Epithelial cell of prostate (primary cell): ENCODE results near the gene SLC12A9.
"Not testable (repeated sequence)": the region's sequence is repeated elsewhere in the genome, so short reads cannot be mapped to it uniquely, and the experiment has no call there.

Experiments
- DNase-seq: peaks from one replicate; pipeline ENCODE4 v3.0.0-alpha.2; 2011; ENCODE audit warnings: low read depth, low spot score
- H3K27ac ChIP-seq: fragments of 450-650 bp; 2 replicates; pipeline ENCODE4 v1.5.1; 2017; ENCODE audit warnings: mild to moderate bottlenecking

SLC12A9 gene

DNA sequence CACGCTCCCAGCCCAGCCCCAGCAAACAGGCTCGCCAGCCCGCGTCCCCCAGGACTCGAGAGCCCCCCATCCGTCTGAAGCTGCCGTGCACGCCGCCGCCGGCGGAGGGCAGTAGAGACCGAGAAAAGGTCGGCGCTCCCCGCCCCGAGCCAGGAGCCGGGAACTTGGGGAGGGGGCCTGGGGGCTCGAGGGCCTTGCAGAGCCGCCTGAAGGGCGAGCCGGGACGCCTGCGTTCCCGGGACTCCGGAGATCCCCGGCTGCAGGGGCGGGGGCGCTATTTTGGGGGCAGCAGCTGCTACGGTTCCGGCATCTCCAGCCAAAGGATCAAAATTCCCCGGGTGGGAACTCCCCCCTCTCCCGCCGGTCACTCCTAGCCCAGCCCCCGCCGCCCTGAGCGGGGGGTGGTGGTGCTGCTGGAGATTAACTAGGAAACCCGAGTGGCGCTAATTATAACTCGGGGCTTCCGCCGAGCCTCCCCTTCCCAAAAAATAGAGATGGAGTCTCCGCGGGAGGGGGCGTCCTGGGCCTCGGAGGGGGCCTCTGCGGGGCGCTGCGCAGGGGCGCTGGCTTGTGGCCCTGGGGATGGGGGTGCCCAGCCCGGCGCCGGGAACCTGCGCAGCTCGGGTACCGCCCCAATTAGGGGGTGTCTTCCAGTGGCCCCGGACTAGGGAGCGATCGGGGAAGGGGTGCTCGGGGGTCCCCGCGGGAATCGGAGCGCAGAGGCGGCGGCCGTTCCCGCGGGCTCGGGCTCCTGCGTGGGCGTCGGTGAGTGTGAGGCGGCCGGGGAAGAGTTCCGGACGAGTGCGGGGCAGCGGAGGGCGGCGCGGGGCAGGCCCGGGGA, 42.6 kb downstream of the SLC12A9 start:
- no peak overlapping the region for H3K27ac ChIP-seq
- no peak for DNase-seq

DNA sequence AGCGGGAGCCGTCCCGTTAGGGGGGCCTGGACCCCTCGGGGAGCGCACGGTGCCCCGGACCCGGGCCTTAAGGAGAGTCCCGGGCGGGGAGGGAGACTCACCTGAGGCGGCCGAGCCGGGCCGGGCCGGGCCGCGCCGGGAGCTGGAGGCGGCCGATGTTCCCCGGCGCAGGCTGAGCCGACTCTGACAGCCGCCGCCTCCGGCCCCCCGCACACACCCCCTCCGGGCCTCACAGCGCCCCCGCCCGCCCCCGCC, 43.1 kb downstream of the SLC12A9 start, which contains the start of gene ACHE:
ACHE (minus strand) TSS at position 188 of the 255 bp plus-strand sequence. CDS start 1,656 bp downstream, outside the sequence.
- H3K27ac ChIP-seq: no peak within 1 kb of the TSS
- DNase-seq: no peak

DNA sequence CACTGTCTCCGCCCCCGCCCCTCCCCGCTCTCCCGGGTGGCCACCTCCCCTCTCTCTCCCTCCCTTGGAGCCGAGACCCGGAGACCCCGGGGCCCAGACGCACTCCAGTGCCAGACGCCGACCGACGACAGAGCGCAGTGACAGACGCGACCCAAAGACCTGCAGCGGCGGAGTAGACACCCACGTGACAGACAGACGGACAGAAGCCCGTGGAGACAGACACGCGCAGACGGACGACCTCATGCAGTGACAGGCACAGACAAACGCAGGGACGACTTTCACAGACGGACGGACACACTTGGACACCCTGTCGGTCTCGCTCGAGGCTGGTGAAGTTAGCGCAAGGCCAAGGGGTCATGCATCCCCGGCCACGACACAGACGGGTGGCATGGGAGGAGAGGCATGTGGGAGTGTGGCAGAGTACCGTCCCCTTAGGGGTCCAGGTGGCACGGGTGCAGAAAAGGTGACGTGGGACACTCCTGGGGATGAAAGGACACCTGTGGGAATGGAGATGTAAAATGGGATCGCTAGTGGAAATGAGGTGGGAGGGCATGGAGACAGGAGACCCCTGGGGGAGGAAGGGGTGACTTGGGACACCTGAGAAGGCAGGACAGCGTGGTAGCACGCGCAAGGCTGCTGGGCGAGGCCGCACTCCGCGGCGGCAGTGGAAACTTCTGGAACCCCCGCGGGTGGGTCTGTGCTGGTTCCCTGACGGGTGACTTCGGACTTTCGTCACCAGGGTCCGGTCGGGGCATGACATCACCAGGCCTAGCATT, 43.6 kb downstream of the SLC12A9 start:
- DNase-seq: no peak
- H3K27ac ChIP-seq: no peak overlapping the region

DNA sequence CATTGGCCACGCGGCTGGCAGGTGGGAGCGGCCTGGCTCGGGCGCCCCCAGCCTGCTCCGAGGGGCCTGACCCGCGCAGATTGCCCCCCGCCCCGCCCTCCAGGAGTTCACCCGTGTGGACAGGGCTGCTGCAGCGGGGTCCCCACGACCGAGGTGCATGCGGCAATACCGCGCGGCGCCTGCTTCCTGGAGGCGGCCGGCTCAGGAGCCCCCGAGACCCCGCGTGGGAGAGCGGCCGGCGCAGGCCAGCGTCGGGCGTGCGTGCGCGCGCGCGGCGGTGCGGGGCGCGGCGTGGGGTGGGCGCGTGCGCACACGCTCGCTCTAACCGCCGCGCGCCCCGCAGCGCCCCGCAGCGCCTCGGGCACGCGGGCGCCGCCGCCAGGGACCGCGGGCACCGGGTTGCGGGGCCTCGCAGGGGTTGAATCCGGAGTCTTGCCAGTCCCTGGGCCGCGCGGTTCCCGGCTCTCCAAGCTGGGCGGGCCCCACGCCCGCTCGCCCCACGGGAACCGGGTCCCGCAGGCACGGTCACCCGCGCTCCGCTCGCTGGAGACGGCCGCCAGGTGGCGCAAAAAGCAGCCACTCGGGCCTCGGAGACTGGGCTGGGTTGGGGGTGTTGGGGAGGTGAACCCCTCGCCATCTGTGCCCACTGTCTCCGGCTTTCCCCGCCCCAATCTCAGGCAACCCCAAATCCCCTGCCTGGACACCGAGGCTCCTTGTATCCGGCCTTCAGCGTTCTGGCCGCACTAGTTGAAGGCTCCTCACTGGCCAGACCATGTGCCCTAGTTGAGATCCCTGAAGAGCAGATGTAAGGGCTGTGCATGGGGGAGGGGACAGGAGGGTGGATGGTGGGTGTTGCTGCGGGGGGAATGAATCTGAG, 44.5 kb downstream of the SLC12A9 start:
- no peak overlapping the region for H3K27ac ChIP-seq
- no peak for DNase-seq

DNA sequence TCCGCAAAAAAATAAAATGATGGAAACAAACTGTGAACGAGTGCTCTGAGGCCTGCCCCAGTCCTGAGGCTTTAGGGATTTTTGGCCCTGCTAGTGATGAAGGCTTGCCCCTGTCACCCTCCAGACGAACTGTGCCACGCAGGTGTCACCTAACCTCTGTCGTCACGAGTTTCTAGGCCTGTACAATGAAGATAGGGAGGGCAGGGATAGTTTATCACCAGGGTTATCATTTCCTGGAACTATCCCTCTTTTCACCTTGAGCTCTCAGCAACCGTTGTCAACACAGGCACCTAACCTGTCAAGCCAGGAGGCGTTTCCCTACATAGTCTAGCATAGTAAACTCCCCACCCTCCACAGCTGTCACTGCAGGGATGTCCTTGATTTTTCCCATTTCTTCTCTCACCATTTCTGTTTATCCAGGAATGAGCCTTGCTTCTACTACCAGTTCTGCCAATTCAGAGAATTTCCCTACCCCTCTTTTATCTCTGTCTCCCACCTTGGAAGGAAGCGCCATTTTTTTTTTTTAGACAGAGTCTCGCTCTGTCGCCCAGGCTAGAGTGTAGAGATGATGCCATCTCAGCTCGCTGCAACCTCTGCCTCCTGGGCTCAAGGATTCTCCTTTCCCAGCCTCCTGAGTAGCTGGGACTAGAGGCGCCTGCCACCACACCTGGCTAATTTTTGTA, 45.4 kb downstream of the SLC12A9 start:
- no peak for DNase-seq
- no peak overlapping the region for H3K27ac ChIP-seq

DNA sequence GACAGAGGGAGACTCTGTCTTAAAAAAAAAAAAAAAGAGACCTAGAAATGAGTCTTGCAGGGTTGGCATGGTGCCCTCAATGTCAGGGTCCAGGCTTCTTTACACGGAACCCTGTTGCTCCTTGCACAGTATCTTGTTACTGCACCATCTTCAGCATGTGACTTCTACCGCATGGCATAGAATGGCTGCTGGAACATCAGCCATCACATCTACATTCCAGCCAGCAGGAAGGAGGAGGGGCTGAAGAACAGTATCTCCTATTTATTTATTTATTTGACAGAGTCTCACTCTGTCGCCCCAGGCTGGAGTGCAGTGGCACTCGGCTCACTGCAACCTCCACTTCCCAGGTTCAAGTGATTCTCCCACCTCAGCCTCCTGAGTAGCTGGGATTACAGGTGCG, 46.9 kb downstream of the SLC12A9 start:
- no peak overlapping the region for H3K27ac ChIP-seq
- DNase-seq: no peak

DNA sequence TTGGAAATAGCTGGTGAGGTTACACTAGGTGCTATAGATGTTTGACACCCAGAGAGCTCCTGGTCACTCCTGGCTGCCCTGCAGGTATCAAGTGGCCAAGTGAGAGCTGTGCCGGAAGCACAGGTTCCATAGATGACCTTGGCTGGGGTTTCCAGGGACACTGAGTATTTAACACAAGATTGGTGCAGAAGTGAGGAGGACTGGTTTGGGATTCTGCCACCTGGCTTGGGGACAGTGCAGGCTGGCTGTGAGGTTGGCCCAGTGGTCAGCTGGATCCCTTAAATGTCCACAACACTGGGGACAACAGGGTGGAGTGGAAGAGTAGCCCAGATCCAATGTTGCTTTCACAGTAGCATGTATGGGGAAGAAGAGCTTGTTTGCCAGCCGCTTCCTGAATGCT, 48.5 kb downstream of the SLC12A9 start:
- no peak for DNase-seq

DNA sequence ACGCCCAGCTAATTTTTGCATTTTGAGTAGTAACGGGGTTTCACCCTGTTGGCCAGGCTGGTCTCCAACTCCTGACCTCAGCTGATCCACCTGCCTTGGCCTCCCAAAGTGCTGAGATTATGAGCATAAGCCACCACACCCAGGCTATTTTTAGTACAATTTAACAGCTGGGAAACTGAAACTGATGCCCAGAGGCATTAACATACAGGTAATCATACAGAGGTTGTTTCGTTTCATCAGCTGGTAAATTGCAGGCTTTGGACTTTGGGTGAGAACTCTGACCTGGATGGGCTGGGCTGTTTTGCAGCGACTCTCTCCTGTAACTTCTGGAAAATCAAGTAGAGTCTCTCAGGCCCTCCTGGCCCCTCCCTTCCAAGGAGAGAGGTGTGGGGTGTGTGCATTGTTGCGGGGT, 49.4 kb downstream of the SLC12A9 start:
- DNase-seq: no peak
- H3K27ac ChIP-seq: no peak overlapping the region

More for the DNA sequence above, 48.5 kb downstream of the SLC12A9 start:
- H3K27ac ChIP-seq: no peak overlapping the region

DNA sequence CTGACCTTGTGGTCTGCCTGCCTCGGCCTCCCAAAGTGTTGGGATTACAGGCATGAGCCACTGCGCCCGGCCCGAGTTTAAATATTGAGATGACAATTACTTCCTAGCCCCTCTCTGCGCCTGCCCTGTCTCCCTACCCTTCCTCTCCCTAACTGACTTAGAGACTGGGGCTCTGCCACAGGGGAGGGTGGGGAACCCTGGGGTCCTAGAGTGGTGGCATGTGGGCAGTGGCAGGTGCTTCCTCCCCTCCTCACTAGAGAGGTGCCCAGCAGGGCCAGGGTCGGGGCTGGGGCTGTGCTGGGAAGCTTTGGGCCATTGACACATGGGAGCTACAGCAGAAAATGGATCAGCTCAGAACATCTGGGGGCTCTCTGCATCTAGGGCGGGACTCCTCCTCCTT, 50.1 kb downstream of the SLC12A9 start:
- no peak for DNase-seq
- no peak overlapping the region for H3K27ac ChIP-seq

DNA sequence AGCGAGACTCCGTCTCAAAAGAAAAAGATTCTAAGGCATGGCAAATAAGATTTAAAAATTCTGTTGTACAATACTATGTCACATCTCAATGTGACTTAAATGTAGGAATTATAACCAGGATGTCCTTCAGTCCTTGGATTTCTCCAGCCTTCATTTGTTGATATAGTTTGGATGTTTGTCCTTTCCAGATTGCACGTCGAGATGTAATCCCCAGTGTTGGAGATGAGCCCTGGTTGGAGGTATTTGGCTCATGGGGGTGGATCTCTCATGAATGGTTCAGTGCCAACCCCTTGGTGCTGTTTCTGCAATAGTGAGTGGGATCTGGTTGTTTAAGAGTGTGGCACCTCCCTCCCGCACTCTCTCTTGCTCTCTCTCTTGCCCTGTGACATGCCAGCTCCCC, 56.0 kb downstream of the SLC12A9 start:
- no peak for DNase-seq
- no peak overlapping the region for H3K27ac ChIP-seq

DNA sequence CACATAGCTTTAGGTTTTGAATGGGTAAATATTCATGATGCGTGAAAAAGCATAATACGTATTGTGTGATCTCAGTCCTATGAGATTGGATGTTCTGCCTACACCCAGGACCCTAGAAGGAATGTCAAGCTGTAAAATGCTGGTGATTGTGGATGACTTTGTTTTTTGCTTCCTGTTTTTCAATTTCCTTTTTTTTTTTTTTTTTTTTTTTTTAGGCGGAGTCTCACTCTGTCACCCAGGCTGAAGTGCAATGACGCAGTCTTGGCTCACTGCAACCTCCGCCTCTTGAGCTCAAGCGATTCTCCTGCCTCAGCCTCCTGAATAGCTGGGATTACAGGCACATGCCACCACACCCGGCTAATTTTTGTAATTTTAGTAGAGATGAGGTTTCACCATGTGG, 57.9 kb downstream of the SLC12A9 start:
- not testable (repeated sequence) for H3K27ac ChIP-seq, DNase-seq

DNA sequence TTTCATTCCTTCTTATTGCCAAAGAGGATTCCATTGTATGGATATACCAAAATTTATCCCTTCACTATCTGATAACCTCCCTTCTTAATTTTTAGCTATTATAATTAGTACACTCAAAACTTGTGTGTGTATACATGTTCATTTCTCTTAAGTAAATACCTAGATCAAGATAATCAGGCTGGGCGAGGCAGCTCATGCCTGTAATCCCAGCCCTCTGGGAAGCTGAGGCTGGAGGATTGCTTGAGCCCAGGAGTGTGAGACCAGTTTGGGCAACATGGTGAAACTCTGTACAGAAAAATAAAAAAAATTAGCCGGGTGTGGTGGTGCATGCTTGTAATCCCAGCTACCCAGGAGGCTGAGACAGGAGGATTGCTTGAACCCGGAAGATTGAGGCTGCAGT, 59.0 kb downstream of the SLC12A9 start:
- DNase-seq: no peak
- no peak overlapping the region for H3K27ac ChIP-seq

DNA sequence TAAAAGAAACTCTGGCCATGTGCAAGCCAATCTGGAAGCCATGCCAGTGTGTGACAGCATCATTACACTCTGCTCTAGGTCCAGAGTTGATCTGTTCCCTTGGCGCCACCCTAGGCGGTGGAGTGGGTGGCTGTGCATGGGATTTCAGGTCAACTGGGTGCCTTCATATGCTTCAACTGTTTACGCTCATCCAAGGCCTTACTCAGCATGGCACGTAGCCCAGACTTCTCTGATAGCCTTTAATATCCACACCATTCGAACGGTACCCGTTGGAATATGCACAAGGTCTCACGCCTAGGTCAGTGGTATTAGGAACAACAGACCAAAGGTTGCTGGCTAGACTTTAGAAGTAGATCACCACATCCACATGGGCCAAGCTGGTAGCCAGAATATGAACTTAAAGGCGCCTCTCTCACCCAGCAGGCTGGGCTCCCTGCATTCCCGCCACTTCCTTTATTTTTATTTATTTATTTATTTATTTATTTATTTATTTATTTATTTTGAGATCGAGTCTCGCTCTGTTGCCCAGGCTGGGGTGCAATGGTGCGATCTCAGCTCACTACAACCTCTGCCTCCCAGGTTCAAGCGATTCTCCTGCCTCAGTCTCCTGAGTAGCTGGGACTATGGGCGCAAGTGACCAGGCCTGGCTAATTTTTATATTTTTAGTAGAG, 61.8 kb downstream of the SLC12A9 start:
- no peak for DNase-seq
- no peak overlapping the region for H3K27ac ChIP-seq

DNA sequence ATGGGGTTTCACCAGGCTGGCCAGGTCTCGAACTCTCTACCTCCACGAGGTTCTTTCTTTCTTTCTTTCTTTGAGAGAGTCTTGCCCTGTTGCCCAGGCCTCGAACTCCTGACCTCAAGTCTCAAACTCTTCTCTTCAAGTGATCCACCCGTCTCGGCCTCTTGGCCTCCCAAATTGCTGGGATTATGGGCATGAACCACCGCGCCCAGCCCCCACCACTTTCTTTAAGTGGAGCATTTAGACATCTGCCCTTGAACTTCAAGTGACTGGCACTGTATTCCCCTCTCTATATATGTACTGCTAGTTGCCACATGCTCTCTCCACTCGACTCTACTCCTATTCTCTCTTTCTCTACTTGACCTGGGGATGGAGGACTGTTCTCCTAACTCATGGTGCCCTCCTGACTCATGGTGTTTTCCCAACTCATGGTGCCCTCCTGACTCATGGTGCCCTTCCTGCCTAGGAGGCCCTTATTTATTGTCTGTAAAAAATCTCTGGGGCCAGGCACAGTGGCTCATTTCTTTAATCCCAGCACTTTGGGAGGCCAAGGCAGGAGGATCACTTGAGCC, 62.5 kb downstream of the SLC12A9 start:
- DNase-seq: no peak
- H3K27ac ChIP-seq: no peak overlapping the region
